Neural cell (in vitro differentiated cells): ENCODE data around the gene WDHD1.

ENCODE experiments used
- EP300 ChIP-seq: fragments of 450-650 bp; conservative IDR thresholded peaks from 2 replicates; pipeline ENCODE4 v1.6.1; 2014; ENCODE audit warnings: antibody characterized with exemption, mild to moderate bottlenecking, moderate library complexity; ENCODE audit not compliant: poor library complexity, severe bottlenecking
- EZH2 ChIP-seq: fragments of 200-600, 300-800 bp; shearing (Covaris generic), sonication (generic); IDR thresholded peaks from 2 replicates; pipeline ENCODE4 v1.6.1; 2014; ENCODE audit warnings: antibody characterized with exemption, low read length, borderline replicate concordance, mild to moderate bottlenecking; ENCODE audit not compliant: insufficient read depth, poor library complexity, severe bottlenecking
- MXI1 ChIP-seq: fragments of 450-650 bp; conservative IDR thresholded peaks from 2 replicates; pipeline ENCODE4 v1.6.1; 2014; ENCODE audit warnings: antibody characterized with exemption, mild to moderate bottlenecking; ENCODE audit not compliant: poor library complexity, severe bottlenecking
- POLR2AphosphoS5 ChIP-seq: IDR thresholded peaks from 2 replicates; pipeline ENCODE4 v1.6.1; 2012
- RAD21 ChIP-seq: fragments of 450-650 bp; conservative IDR thresholded peaks from 2 replicates; pipeline ENCODE4 v1.6.1; 2014; ENCODE audit warnings: antibody characterized with exemption, mild to moderate bottlenecking, moderate library complexity
- SMC3 ChIP-seq: fragments of 450-650 bp; conservative IDR thresholded peaks from 2 replicates; pipeline ENCODE4 v1.6.1; 2014; ENCODE audit warnings: antibody characterized with exemption, mild to moderate bottlenecking, moderate library complexity; ENCODE audit not compliant: poor library complexity
- TF ChIP-seq, protein P1 (sequence below): fragments of 450-650 bp; IDR thresholded peaks from 2 replicates; pipeline ENCODE4 v1.5.1; 2014; ENCODE audit warnings: antibody characterized with exemption, mild to moderate bottlenecking, moderate library complexity; ENCODE audit not compliant: poor library complexity, severe bottlenecking

DNA sequence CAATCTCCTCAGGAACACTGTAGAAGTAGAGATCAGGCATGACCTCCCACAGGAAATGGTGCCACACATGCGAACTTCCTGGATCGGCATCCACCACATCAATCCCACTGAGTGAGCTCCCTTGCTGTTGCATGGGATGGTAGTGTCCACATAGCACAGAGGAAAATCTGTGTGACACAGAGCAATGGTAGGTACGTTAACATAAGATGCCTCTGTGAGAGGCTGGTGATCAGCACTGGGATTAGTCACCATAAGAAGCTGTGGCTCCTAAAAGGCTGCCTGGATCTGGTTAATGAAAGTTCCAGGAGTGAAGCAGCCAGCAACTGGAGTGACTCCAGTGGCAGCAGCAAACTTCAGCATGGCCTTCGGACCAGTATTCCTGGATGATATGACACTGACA lies 21.8 kb downstream of the WDHD1 start:
- TF ChIP-seq, protein P1, sequence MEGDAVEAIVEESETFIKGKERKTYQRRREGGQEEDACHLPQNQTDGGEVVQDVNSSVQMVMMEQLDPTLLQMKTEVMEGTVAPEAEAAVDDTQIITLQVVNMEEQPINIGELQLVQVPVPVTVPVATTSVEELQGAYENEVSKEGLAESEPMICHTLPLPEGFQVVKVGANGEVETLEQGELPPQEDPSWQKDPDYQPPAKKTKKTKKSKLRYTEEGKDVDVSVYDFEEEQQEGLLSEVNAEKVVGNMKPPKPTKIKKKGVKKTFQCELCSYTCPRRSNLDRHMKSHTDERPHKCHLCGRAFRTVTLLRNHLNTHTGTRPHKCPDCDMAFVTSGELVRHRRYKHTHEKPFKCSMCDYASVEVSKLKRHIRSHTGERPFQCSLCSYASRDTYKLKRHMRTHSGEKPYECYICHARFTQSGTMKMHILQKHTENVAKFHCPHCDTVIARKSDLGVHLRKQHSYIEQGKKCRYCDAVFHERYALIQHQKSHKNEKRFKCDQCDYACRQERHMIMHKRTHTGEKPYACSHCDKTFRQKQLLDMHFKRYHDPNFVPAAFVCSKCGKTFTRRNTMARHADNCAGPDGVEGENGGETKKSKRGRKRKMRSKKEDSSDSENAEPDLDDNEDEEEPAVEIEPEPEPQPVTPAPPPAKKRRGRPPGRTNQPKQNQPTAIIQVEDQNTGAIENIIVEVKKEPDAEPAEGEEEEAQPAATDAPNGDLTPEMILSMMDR = no peak
- no peak for TF ChIP-seq SMC3
- TF ChIP-seq POLR2AphosphoS5 = no peak
- TF ChIP-seq RAD21 = no peak
- TF ChIP-seq EZH2 = no peak
- no peak for TF ChIP-seq MXI1
- TF ChIP-seq EP300 = no peak
